H9 (cell line): Measurements from ENCODE around the gene SYMPK. TPM values are rescaled to one million over a fixed set of nuclear protein-coding genes. Genes with fewer than 3 reads are reported as not detected.

ENCODE experiments used
- DNase-seq: peaks from one replicate; pipeline ENCODE4 v3.0.0-alpha.2; 2017
- H2AFZ ChIP-seq: one replicate; pipeline ENCODE4 v1.6.1; 2013; ENCODE audit warnings: mild to moderate bottlenecking, low read length, control low read depth, moderate library complexity
- H2AK5ac ChIP-seq: 2 replicates; pipeline ENCODE4 v1.6.1; 2013; ENCODE audit warnings: low read length, control low read depth, mixed read lengths; ENCODE audit not compliant: insufficient read length
- H2BK120ac ChIP-seq: one replicate; pipeline ENCODE4 v1.6.1; 2013; ENCODE audit warnings: low read depth, mild to moderate bottlenecking, low read length, control low read depth, inconsistent platforms; ENCODE audit not compliant: poor library complexity, severe bottlenecking
- H2BK12ac ChIP-seq: 2 replicates; pipeline ENCODE4 v1.6.1; 2013; ENCODE audit warnings: low read length, control low read depth, mixed read lengths, low read depth; ENCODE audit not compliant: insufficient read length
- H2BK15ac ChIP-seq: 2 replicates; pipeline ENCODE4 v1.6.1; 2013; ENCODE audit warnings: low read depth, low read length, control low read depth
- H2BK20ac ChIP-seq: one replicate; pipeline ENCODE4 v1.6.1; 2013; ENCODE audit warnings: low read depth, mild to moderate bottlenecking, low read length, control low read depth, inconsistent platforms; ENCODE audit not compliant: poor library complexity, severe bottlenecking
- H2BK5ac ChIP-seq: 2 replicates; pipeline ENCODE4 v1.6.1; 2013; ENCODE audit warnings: low read length, control low read depth, mixed read lengths; ENCODE audit not compliant: insufficient read length
- H3K14ac ChIP-seq: 2 replicates; pipeline ENCODE4 v1.6.1; 2013; ENCODE audit warnings: low read length, control low read depth; ENCODE audit not compliant: insufficient read depth
- H3K18ac ChIP-seq: 2 replicates; pipeline ENCODE4 v1.6.1; 2013; ENCODE audit warnings: low read depth, mild to moderate bottlenecking, mixed read lengths, low read length, control low read depth; ENCODE audit not compliant: insufficient read length
- H3K23ac ChIP-seq: 2 replicates; pipeline ENCODE4 v1.6.1; 2013; ENCODE audit warnings: low read length, control low read depth, mixed read lengths, low read depth; ENCODE audit not compliant: insufficient read length
- H3K23me2 ChIP-seq: 2 replicates; pipeline ENCODE4 v1.6.1; 2013; ENCODE audit warnings: low read depth, mild to moderate bottlenecking, mixed read lengths, low read length, control low read depth; ENCODE audit not compliant: insufficient read length, poor library complexity, severe bottlenecking
- H3K27ac ChIP-seq: 2 replicates; pipeline ENCODE4 v1.5.1; 2013; ENCODE audit warnings: low read length, control low read depth, mixed read lengths, low read depth; ENCODE audit not compliant: insufficient read length
- H3K27me3 ChIP-seq: 2 replicates; pipeline ENCODE4 v1.6.1; 2013; ENCODE audit warnings: low read length, control low read depth, inconsistent platforms; ENCODE audit not compliant: insufficient read depth
- H3K4ac ChIP-seq: 2 replicates; pipeline ENCODE4 v1.6.1; 2013; ENCODE audit warnings: low read depth, mild to moderate bottlenecking, control low read depth, inconsistent platforms, low read length, moderate library complexity
- H3K4me1 ChIP-seq: 2 replicates; pipeline ENCODE4 v1.6.1; 2013; ENCODE audit warnings: low read length, control low read depth, inconsistent platforms; ENCODE audit not compliant: insufficient read depth
- H3K4me2 ChIP-seq: 2 replicates; pipeline ENCODE4 v1.6.1; 2013; ENCODE audit warnings: low read length, control low read depth, mixed read lengths; ENCODE audit not compliant: insufficient read length, insufficient read depth
- H3K56ac ChIP-seq: 2 replicates; pipeline ENCODE4 v1.6.1; 2013; ENCODE audit warnings: low read depth, mild to moderate bottlenecking, mixed read lengths, low read length, control low read depth; ENCODE audit not compliant: insufficient read length
- H3K79me1 ChIP-seq: 2 replicates; pipeline ENCODE4 v1.6.1; 2013; ENCODE audit warnings: low read depth, mild to moderate bottlenecking, moderate library complexity, low read length, control low read depth, inconsistent platforms; ENCODE audit not compliant: insufficient read depth, poor library complexity, severe bottlenecking
- H3K79me2 ChIP-seq: 2 replicates; pipeline ENCODE4 v1.6.1; 2013; ENCODE audit warnings: low read length, control low read depth, inconsistent platforms; ENCODE audit not compliant: insufficient read depth
- H3K9ac ChIP-seq: 2 replicates; pipeline ENCODE4 v1.6.1; 2013; ENCODE audit warnings: low read length, control low read depth, mixed read lengths; ENCODE audit not compliant: insufficient read length; ENCODE audit errors: extremely low read depth
- H3K9me3 ChIP-seq: one replicate; pipeline ENCODE4 v1.6.1; 2013; ENCODE audit warnings: low read depth, low read length, inconsistent platforms; ENCODE audit not compliant: control insufficient read depth
- H3T11ph ChIP-seq: one replicate; pipeline ENCODE4 v1.6.1; 2013; ENCODE audit warnings: mild to moderate bottlenecking, low read length, control low read depth, inconsistent platforms
- H4K20me1 ChIP-seq: one replicate; pipeline ENCODE4 v1.6.1; 2013; ENCODE audit not compliant: control insufficient read depth, insufficient read length, insufficient read depth
- H4K5ac ChIP-seq: 2 replicates; pipeline ENCODE4 v1.6.1; 2013; ENCODE audit warnings: low read depth, mild to moderate bottlenecking, mixed read lengths, low read length, control low read depth; ENCODE audit not compliant: insufficient read length
- H4K8ac ChIP-seq: replicated peaks from 2 replicates; pipeline ENCODE4 v1.6.1; 2013; ENCODE audit warnings: low read length, control low read depth, mixed read lengths, low read depth; ENCODE audit not compliant: insufficient read length
- H4K91ac ChIP-seq: 2 replicates; pipeline ENCODE4 v1.6.1; 2013; ENCODE audit warnings: low read depth, mild to moderate bottlenecking, moderate library complexity, mixed read lengths, low read length, control low read depth; ENCODE audit not compliant: insufficient read length
- H3K27ac Mint-ChIP-seq, 3 experiments: 2 replicates in 2 of 3; 3 replicates in 1 of 3; pipeline ENCODE4 v1.8.0; 2020 to 2021; ENCODE audit warnings: mixed read lengths in 3 of 3, mild to moderate bottlenecking in 1 of 3, moderate library complexity in 1 of 3
- H3K27me3 Mint-ChIP-seq: 2 replicates; pipeline ENCODE4 v1.8.0; 2021; ENCODE audit warnings: low read depth, mild to moderate bottlenecking, moderate library complexity, mixed read lengths
- H3K36me3 Mint-ChIP-seq, 3 experiments: 2 replicates in 2 of 3; 3 replicates in 1 of 3; pipeline ENCODE4 v1.8.0; 2020 to 2021; ENCODE audit warnings: low read depth in 3 of 3, mixed read lengths in 3 of 3; ENCODE audit not compliant: insufficient read depth in 1 of 3
- H3K4me1 Mint-ChIP-seq, 2 experiments: 2 replicates each; pipeline ENCODE4 v1.8.0; 2020; ENCODE audit warnings: mixed read lengths in 2 of 2
- H3K4me3 Mint-ChIP-seq, 2 experiments: 2 replicates in 1 of 2; 3 replicates in 1 of 2; pipeline ENCODE4 v1.8.0; 2020 to 2021; ENCODE audit warnings: mild to moderate bottlenecking in 2 of 2, mixed read lengths in 2 of 2, moderate library complexity in 1 of 2
- H3K9me3 Mint-ChIP-seq, 2 experiments: 2 replicates in 1 of 2; 3 replicates in 1 of 2; pipeline ENCODE4 v1.8.0; 2020; ENCODE audit warnings: mild to moderate bottlenecking in 2 of 2, mixed read lengths in 2 of 2, moderate library complexity in 1 of 2
- CTCF ChIP-seq: fragments of 200-600 bp; sonication (generic); conservative IDR thresholded peaks from 3 replicates; pipeline ENCODE4 v1.8.0; 2021; ENCODE audit warnings: antibody characterized with exemption, mild to moderate bottlenecking
- WGBS: extraction: QIAGEN DNeasy Blood & Tissue Kit; methylation state at CpG from one replicate; pipeline ENCODE4 v1.1.7; 2013; ENCODE audit warnings: missing lambda C conversion rate, low lambda C conversion rate, mixed read lengths; ENCODE audit not compliant: insufficient read length; ENCODE audit errors: extremely low coverage; 5-methylcytosine and 5-hydroxymethylcytosine counted together
- total RNA-seq: library from RNA; stranded (reverse); gene quantifications from 2 replicates; pipeline ENCODE4 v1.2.1, GENCODE V29; 2021

Gene SYMPK
- total RNA-seq, 1 experiment from 2014 or later = 104 TPM

DNA sequence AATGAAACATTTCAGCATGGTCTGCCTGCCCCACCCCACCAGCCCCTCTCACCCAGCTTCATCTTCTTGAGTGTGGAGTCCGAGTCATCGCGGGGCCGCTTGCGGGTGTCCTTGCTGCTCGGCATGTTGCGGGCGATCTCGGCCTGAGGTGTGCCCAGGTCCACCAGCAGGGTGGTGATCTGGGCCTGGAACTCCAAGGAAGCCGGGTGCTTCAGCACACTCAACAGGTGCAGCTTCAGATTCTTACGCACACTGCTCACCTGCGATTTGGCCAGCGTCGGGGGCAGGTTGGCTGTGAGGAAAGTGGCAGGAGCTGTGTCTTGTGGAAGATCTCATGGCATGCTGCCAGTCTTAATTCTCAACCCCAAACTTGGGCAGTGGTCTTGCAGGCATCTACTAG, 20.7 kb downstream of the SYMPK start:
- Histone ChIP-seq H3T11ph (no peak overlapping the region), H2BK20ac (no peak overlapping the region), H4K20me1 (no peaks in the 10 kb centered on the region), H3K14ac (no peak overlapping the region), H3K27ac (no peak overlapping the region), H4K91ac (no peak overlapping the region), H3K4me2 (no peak overlapping the region), H3K4ac (no peak overlapping the region), H3K9me3 (no peaks in the 10 kb centered on the region), H3K56ac (no peak overlapping the region), H3K23ac (no peak overlapping the region), H3K4me1 (no peaks in the 10 kb centered on the region), H2AFZ (no peak overlapping the region), H2BK5ac (no peak overlapping the region), H4K5ac (no peak overlapping the region), H4K8ac (no peak overlapping the region), H2BK12ac (no peak overlapping the region), H2BK120ac (no peak overlapping the region), H3K79me1 (no peaks in the 10 kb centered on the region), H3K23me2 (no peaks in the 10 kb centered on the region), H3K18ac (no peak overlapping the region), H3K9ac (no peak overlapping the region), H2AK5ac (no peak overlapping the region), H3K79me2 (no peaks in the 10 kb centered on the region; the same call in 1 of the 2 replicates), H3K27me3 (no peaks in the 10 kb centered on the region), H2BK15ac (no peak overlapping the region)
- no CpG with 5 or more reads among the region's 14 CpGs for WGBS
- no peak for DNase-seq
- no peak for TF ChIP-seq CTCF
- Mint-ChIP-seq H3K36me3 (peaks cover 75 to 91% (median 84%) of the 10 kb centered on the region in 3 experiments), H3K4me1 (no peaks in the 10 kb centered on the region), H3K27me3 (no peaks in the 10 kb centered on the region), H3K9me3 (peaks cover 0 to 2% of the 10 kb centered on the region in 2 experiments; a peak in 2 of 5 replicates), H3K4me3 (no peak overlapping the region), H3K27ac (no peak overlapping the region)
